Activated CD8-positive, alpha-beta memory T cell treated with anti-CD3 and anti-CD28 coated beads for 36 hours (primary cell): Measurements from ENCODE around the gene CLEC4C. TPM values are rescaled to one million over a fixed set of nuclear protein-coding genes. Genes with fewer than 3 reads are reported as not detected.

Source experiments
- total RNA-seq, 2 experiments: library from RNA; stranded (reverse); gene quantifications; one replicate each; pipeline ENCODE4 v1.2.3, GENCODE V29; 2021

CLEC4C gene
- total RNA-seq, 2 experiments from 2014 or later: not detected

Other genes starting within 250 kb of the CLEC4C start
- gene CD163, start 243.6 kb downstream of the CLEC4C start, total RNA-seq: not detected
- not detected for gene APOBEC1, start 81.5 kb downstream of the CLEC4C start, total RNA-seq
- not detected for gene GDF3, start 51.6 kb downstream of the CLEC4C start, total RNA-seq
- gene DPPA3, start 35.9 kb downstream of the CLEC4C start, total RNA-seq: not detected
- not detected for gene NANOGNB, start 17.8 kb upstream of the CLEC4C start, total RNA-seq
- gene NANOG, start 42.0 kb upstream of the CLEC4C start, total RNA-seq: not detected
- gene SLC2A14, start 125.5 kb upstream of the CLEC4C start, total RNA-seq: under 1 TPM; 0.15 to 0.17 TPM
- gene SLC2A3, start 188.8 kb upstream of the CLEC4C start, total RNA-seq: 100 to 1,000 TPM; 172 to 178 TPM